HG03060 (cell line): ENCODE results near the gene AFAP1.

Experiments used
- ATAC-seq: cut with Tn5 transposase; IDR thresholded peaks from one replicate; pipeline ENCODE4 v1.9.1; 2021; ENCODE audit warnings: low read depth, moderate number of reproducible peaks; ENCODE audit not compliant: unreplicated experiment

The AFAP1 gene

GRCh38 chr4:7868892-7869471 is 70.7 kb downstream of the AFAP1 start:
- ATAC-seq: no peak

- no peak for ATAC-seq
These were observed 71.3 kb downstream of the AFAP1 start for GRCh38 chr4:7868436-7868775.

DNA sequence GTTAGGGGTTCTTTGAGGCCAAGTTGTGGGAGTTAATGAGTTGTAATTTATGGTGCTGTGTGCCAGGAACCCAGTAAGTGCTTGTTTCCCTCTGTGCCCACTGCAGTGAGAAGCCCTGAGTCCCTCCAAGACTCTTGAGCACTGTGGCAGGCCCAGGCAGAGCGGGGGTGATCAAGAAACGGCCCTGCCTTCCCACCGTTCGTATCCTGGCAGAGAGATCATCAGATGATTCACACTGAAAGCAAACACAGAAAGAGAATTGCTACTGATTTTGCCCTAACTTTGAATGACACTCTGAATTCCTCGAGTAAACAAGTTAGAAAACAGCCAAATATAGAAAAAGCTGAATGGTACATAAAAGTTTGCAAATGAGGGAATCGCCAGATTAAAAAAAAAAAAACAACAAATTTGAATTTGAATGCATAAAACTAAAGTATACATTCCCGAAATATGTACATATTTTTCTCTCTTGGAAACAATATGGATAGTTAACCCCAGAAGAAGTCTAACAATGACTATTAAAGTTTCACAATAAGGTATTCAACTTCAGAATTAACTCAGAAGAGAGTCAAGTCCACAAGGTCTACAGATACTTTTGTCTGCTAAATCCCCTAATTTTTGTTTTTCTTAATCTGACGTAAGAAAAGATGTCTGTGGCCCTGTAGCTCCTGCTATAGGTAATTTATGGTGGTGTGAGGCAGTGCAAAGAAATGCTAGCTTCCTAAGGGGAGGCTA is 71.8 kb downstream of the AFAP1 start:
- no peak for ATAC-seq

DNA sequence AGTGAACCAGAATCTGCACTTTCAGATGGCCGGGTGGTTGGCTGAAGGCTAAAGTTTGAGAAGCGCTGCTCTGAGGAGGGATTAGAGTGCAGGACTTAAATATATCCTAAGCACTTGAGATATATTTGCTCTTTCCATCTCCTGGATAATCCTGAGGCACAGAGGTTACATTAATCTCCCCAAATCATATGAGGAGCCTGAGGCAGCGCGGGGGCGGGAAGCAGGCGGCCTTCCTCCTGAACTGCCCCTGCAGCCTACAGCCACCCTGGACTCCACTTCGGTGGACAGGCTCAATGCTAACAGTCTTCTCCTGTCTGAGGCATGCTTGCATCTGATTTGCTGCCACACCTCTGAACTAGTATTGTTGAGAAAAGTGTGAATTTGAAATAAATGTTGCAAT is 72.5 kb downstream of the AFAP1 start:
- ATAC-seq: no peak

DNA sequence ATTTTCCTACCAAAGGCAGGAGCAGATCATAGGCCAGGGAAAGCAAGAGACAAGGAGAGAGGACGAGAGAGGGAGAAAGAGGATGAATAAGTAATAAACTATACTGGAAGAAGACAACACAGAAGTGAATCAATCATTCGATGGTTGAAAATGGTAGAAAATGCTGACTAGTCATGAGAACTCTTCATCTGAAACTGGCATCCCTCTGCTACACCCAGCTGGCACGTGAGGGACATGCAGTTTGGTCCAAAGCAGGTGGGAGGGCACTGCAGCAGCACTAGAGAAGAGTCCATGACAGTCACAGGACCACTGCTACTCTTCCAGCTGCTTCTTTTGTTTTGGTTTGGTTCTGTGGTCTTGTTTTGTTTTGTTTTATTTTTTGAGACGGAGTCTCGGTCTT is 74.1 kb downstream of the AFAP1 start:
- ATAC-seq: no peak

GRCh38 chr4:7864685-7865084 is 75.0 kb downstream of the AFAP1 start:
- no peak for ATAC-seq

GRCh38 chr4:7863911-7864681 is 75.6 kb downstream of the AFAP1 start:
- no peak for ATAC-seq

DNA sequence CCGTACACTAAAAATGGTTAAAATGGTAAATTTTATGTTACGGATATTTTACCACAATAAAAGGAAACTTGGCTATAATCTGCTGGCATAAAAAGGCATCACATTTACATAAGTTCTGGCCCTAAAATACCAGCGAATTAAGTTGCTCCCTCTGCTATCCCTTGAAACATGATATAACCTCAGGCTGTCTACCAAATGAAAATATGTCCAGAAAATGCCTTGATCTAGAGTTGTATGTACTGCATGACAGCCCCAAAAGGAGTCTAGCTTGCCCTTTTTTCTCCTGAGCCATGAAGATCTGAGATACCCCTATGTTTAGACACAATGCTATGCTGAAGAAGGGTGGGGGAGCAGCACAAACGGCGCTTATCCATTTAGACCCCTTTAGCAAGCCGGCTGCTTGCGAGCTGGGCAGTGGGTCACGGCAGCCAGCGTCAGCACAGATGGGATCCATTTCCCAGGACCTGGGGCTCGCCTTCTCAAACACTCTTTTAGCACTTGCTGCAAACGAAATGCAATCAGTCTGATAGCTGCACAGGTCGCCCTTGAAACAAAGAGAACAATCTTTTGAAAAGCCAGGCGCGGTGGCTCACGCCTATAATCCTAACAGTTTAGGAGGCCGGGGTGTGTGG is 77.0 kb downstream of the AFAP1 start:
- no peak for ATAC-seq

DNA sequence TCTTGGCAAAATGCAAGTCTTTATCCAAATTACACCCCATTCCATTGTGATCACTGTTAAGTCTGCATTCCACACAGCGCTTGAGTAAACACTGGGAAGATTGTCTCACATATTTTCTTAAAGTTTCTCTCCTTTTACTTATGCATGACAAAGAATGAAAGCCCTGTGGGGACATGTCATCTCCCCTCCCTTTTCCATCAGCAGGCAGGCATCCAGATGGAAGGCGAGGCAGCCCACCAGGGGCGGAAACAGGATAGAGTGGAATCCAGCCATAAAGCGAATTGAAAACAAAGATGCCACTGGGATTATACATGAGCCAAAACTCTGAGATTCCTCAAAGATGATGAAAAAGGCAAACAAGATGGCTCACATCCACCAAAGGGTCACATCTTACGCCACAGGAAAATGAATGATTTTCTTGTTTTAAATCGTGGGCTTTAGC is 78.2 kb downstream of the AFAP1 start:
- ATAC-seq: no peak

DNA sequence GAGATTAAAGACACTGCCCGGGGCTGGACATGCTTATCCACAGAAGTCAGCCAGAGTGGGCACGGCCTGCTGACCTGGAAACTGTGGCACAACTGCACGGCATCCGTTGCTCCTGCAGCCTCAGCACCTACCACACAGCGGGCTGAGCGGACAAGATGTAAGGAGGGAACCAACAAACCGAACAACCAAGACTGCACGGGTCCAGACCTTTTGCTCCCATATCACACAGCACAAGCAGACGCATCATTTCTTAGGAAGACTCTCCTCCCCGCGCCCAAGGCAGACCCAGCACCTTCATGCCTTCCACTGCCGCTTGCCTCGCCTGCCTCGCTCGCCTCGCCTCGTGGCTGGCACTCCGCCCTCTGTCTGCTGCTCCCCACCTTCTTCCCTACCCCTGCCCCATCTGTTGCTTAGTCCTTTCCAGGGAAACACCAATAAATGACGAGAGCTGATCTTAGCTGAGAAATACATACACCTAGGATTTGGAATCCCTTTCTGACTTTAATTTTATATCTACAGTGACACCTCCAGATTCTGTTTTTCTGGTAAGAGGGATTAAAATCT is 79.0 kb downstream of the AFAP1 start:
- no peak for ATAC-seq

- no peak for ATAC-seq
These were observed 80.3 kb downstream of the AFAP1 start for GRCh38 chr4:7859326-7859725.

DNA sequence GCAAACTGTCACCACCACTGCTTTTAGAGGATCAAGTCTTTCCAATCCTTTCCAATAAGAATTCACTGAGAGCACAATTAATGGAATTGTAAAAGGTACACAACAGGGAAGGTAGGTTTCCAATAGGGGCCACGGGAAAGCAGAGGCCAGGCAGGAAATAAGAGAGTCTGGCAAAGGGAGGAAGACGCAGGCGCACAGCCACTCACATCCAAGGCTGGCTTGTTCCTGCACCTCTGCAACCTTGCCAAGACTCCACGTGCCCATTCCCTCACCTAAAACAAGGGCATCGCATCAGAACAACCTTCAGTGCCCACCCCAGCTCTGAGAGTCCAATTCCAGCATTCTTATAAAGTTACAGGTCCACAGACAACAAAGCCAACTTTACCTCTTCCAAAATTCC is 81.2 kb downstream of the AFAP1 start:
- no peak for ATAC-seq

GRCh38 chr4:7857993-7858392 is 81.7 kb downstream of the AFAP1 start:
- no peak for ATAC-seq

- ATAC-seq: no peak
These were observed 82.4 kb downstream of the AFAP1 start for GRCh38 chr4:7857238-7857701.

DNA sequence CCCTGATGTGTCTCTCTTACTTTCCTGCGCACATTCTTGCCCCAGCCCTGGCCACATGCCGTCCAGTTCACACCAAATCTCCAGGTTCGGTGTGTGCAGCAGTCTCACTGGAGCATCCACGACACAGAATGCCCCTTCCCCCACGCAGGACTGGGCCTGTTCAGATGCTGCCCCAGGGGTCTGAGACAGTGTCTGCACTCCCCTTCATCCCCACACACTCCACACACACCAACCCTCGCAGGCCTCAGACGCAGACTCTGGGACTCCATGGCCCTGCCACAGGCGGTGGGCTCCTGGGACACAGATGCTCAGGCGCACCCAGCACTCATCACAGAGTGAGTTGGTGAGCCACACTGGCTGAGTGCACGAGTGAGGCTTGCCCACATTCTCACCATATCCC is 83.9 kb downstream of the AFAP1 start:
- no peak for ATAC-seq

DNA sequence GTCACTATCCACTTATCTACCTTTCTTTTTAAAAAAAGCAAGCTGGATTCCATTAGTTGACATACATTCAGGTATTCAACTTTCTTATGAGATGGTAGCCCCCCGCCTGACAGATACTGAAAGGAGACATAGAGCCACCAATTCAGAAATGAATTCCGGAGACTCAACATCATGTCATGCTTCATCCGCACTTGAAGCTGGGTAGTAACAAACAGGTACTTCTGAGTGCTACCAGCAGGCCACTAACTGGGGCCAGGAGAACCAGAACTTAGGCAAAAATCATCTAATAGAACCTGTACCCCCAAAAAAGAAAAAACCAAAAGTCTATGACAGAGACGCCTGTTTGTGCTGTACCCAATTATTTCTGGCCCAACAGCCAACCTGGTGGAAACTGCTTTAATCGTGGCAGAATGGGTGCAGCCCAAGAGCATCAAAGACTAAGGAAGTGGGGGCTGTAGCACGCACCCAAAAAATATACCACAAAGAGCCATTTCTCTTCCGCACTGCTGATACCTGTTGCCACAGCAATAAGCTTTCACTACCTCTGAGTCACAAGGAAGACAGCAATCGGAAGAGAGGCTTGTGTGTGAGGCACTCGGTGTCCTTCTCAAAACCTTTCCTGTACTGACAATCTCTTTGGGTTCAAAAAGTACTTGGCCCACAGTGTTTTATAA is 84.8 kb downstream of the AFAP1 start:
- no peak for ATAC-seq

GRCh38 chr4:7854216-7854615 is 85.4 kb downstream of the AFAP1 start:
- no peak for ATAC-seq

DNA sequence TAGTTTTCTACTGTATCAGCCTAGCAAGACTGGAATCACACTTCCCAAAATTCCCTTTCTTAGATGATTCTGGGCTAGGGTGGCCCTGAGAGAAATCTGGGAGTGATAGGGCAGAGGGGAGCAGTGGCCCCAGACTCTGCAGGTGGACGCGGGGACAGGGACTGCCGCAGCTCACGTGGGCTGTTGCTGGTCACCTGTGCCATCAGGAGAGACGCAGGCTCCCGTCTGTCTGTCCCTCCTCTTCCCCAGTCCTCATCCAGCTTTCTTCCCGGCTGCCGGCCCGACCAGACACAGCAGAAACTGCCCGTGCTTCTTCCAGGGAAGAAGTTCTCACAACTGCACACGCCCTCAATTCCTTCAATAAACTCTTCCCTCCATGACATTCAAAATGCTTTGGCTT is 86.4 kb downstream of the AFAP1 start:
- no peak for ATAC-seq

DNA sequence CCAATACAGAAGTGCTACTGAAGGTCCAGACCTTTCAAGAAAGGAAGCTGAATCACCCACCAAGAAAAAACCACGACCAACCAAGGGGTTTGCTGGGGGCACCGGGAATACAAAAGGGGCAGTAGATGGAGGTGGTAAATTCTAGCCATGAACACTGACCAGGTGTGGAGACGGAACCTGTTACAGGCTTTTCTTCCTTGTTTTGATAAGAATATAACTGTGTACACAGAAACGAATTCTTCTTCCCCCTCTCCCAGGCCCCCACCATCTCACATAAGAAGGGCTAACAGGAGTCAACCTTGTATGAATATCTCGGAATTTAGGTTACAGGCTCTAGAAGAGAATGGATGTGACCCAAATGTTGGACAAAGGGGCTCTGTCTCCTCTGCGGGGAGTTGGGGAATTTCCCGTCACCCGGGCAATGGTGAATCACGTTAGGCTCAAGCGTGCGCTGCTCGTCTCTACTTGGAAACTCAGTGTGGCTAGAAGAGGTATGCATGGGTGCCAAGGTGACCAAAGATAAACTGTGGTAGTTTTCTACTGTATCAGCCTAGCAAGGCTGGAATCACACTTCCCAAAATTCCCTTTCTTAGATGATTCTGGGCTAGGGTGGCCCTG is 87.0 kb downstream of the AFAP1 start:
- ATAC-seq: no peak

DNA sequence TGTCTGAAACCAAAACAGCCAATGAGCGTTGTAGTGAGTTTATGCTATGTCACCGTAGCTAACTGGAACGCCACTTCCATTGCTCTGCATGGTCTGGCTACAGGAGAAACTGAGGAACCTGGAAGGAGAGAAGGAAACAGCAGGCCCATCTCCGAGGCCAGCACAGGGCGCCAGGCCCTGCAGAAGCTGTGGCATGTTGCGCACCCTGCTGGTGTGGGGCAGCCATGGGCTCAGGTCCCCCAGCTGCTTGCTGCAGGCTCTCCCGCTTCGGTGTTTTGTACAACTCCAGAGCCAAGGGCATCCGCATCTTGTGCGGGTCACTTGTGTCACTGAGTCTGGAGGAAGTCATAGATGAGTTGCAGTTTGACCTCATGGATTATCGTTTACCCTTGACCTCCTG is 89.2 kb downstream of the AFAP1 start:
- no peak for ATAC-seq
